NCI-H748 (cell line): Measurements from ENCODE around the gene TTC22.
A peak's percentile ranks its signal among the peaks of the same experiment; 100 is the strongest.
"Not testable (repeated sequence)": the region's sequence is repeated elsewhere in the genome, so short reads cannot be mapped to it uniquely, and the experiment has no call there.

ENCODE experiments used
- DNase-seq: peaks from one replicate; lab custom pipeline; 2025; ENCODE audit not compliant: unreplicated experiment; lab: John Stamatoyannopoulos, UW

The TTC22 gene

GRCh38 chr1:54787604-54788003, 13.5 kb downstream of the TTC22 start:
- DNase-seq = no peak

GRCh38 chr1:54786778-54787177, 14.3 kb downstream of the TTC22 start:
- no peak for DNase-seq

DNA sequence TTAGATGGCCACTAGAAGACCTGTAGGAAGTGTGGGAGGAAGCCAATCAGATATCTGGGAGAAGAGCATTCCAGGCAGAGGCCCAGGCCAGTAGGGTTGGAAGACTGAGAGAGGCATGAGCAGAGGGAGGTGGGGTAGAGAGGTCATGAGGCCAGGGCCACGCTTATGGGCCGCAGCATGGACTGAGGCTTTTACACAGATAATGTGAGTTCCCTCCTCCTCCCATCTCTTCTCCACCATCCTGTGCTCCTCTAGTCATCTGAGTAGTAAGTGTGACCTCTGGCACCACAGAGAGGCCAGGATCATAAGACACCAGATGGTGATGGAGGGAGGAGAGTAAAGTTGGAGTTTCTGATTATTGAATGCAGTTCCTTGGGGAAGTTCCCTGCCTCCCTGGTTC, 17.1 kb downstream of the TTC22 start:
- no peak for DNase-seq

DNA sequence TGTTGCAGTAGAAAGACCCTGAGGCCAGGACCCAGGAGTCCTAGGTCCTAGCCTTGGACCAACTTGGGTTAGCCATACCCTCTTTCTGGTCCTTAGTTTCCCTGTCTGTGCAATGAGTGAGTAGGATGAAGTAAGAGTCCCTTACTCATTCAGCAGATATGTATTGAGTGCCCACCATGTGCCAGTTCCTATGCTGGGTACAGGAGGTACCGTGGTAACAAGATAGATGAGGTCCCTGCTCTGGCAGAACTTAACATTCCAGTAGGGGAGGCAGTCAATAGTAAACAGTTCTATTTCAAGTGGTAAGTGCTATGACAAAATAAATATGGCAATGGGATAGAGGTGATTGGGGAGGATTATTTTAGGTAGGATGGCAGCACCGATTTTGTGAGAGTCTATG, 18.5 kb downstream of the TTC22 start:
- no peak for DNase-seq

DNA sequence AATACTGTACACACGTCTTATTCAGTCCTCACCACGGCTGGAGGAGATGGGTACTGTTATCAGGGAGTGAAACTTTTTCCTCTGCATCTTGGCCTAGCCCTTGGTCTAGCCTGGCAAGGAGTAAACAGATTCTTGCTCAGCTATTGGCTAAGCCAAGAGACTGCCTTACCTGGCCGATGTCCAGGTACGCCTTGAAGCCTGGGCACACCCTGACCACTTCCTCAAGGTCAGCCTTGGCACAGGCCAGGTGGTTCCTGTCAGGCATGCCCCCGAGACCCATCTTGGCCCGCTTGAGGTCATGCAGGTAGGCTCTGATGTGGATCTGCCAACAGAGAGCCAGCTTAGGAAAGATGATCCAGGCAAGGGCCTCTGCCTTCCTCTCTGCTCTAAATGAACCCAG, 19.0 kb downstream of the TTC22 start:
- no peak for DNase-seq

- DNase-seq = no peak
Observed at GRCh38 chr1:54781023-54781723, 19.9 kb downstream of the TTC22 start.

GRCh38 chr1:54777431-54777830, 23.7 kb downstream of the TTC22 start:
- no peak for DNase-seq

- DNase-seq = no peak
Observed at GRCh38 chr1:54777011-54777410, 24.1 kb downstream of the TTC22 start.

DNA sequence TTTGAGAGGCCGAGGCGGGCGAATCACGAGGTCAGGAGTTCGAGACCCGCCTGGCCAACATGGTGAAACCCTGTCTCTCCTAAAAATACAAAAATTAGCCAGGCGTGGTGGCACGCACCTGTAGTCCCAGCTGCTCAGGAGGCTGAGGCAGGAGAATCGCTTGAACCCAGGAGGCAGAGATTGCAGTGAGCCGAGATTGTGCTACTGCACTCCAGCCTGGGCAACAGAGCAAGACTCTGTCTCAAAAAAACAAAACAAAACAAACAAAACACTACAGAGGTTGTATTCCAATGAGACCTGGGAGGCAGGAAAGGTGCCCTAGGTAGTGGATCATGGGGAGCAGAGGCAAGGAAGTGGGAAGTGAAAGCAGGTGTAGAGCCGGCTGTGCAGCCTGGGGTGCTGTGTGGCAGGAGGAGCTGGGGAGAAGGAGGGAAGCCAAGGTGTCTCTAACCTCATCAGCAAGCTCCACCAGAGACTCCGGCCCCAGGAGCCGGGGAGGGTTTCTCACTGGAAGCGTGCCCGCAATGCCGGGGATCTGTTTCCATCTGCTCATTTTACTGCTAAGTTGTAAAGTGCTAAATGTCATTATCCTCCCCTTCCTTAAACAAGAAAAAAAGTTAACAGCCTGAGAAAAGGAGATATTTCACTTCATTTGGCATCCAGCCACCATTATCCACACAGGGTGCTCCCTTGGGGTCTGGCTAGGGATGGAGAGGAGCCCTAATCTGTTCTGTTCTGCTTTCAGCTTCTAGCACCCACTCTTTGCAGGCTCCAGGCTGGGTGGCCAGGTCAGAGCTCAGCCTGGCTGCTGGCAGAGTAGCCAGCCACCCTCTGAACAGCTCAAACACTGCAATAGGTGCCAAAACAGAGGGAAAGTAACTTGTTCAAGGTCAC, 25.0 kb downstream of the TTC22 start:
- not testable (repeated sequence) for DNase-seq

DNA sequence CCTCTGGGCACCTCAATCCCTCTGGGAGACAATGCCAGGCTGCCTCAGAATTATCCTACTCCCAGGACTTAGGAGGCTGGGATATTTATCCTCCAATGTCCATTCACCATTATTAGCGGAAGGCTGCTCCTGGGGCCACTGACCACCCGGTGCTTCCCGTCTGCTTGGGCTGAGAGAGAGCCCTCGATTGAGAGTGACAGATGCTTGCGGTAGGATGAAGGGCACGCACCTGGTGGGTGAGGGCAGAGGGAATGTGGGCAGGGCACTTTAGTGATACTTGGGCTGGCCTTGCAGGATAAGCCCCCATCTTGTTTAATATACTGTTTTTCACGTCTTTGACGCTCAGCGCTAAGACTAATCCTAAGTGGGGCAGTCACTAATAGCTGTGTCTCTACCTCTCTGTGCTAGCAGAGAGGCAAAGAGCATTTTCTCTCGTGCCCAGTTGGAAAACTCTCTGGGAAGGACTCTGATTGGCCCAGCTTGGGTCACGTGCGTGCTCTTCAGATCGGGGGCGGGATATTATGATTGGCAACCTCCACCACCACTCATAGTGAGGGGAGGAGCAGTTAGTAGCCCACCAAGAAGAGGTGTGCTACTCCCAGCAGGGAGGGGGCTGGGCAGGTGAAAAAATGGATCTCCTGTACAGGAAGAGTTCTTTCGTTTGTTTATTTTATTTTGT, 26.2 kb downstream of the TTC22 start:
- DNase-seq = peak; percentile 59

DNA sequence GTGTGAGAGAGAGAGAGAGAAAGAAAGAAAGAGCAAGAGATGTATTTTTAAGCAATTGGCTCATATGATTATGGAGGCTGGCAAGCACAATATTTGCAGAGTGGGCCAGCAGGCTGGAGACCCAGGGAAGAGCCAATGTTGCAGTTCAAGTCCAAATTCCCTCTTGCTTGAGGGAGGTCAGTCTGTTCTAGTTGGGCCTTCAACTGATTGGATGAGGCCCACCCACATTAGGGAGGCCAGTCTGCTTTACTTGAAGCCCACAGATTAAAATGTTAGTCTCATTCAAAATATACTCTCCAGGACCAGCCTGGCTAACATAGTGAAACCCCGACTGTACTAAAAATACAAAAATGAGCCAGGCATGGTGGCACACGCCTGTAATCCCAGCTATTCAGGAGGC, 28.2 kb downstream of the TTC22 start:
- DNase-seq = no peak

- peak; percentile 7 for DNase-seq
Observed at GRCh38 chr1:54768093-54768492, 33.0 kb downstream of the TTC22 start.

GRCh38 chr1:54767526-54767925, 33.6 kb downstream of the TTC22 start:
- no peak for DNase-seq

GRCh38 chr1:54766726-54767125, 34.4 kb downstream of the TTC22 start:
- no peak for DNase-seq

- DNase-seq = peak; percentile 81
Observed at GRCh38 chr1:54764922-54765561, 36.1 kb downstream of the TTC22 start.

- peak; percentile 100 for DNase-seq
Observed at GRCh38 chr1:54764133-54764921, 36.8 kb downstream of the TTC22 start, which contains the start of gene PARS2. Gene PARS2 (minus strand): TSS chr1:54764523. CDS start chr1:54759161, 5,362 bp downstream.

GRCh38 chr1:54763816-54764132, 37.3 kb downstream of the TTC22 start:
- no peak for DNase-seq

DNA sequence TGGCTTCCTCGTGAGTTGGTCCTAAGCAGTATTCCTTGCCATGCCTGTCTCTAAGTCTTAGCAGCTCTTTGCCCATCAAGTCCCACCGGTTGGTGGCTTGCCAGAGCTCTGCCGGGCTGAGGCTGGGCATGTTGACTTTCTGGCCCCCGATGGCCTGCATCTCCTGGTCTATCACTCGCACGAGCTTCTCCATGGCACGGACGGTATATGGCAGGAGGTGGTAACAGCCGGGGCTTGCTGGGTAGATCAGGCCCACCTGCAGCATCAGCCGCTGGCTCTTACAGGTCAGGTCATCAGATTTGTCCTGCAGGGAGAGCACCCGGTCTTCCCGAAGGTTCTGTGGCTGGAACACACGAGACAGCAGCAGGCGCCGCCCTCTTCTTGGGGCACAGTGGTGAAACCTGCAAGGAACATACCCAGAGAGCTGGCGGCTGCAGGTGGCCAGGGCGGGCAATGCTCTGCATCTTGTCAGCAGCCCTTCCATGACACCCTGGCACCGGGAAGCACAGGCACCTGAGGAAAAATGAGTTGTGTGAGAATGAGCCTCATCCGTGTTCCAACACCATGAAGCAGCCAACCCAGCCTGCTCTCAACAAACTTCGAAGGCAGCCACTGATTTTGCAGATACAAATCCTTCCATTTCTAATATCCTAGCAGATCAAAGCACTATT, 42.3 kb downstream of the TTC22 start:
- no peak for DNase-seq

- no peak for DNase-seq
Observed at GRCh38 chr1:54757833-54758232, 43.3 kb downstream of the TTC22 start.
